22Rv1 (cell line): Measurements from ENCODE around the gene C8B.

Experiments
- H3K27ac ChIP-seq: fragments of 450-650 bp; 2 replicates; pipeline ENCODE4 v1.5.1; 2017
- ZFX ChIP-seq: fragments of 450-650 bp; IDR thresholded peaks from 2 replicates; pipeline ENCODE4 v1.6.1; 2017; ENCODE audit warnings: antibody characterized with exemption, borderline replicate concordance
- TF ChIP-seq, protein P1 (sequence below): fragments of 450-650 bp; IDR thresholded peaks from 2 replicates; pipeline ENCODE4 v1.5.1; 2017; ENCODE audit warnings: mild to moderate bottlenecking

C8B gene

GRCh38 chr1:56964349-56965017 lies 1.3 kb downstream of the C8B start:
- no peak overlapping the region for H3K27ac ChIP-seq
- TF ChIP-seq, protein P1, sequence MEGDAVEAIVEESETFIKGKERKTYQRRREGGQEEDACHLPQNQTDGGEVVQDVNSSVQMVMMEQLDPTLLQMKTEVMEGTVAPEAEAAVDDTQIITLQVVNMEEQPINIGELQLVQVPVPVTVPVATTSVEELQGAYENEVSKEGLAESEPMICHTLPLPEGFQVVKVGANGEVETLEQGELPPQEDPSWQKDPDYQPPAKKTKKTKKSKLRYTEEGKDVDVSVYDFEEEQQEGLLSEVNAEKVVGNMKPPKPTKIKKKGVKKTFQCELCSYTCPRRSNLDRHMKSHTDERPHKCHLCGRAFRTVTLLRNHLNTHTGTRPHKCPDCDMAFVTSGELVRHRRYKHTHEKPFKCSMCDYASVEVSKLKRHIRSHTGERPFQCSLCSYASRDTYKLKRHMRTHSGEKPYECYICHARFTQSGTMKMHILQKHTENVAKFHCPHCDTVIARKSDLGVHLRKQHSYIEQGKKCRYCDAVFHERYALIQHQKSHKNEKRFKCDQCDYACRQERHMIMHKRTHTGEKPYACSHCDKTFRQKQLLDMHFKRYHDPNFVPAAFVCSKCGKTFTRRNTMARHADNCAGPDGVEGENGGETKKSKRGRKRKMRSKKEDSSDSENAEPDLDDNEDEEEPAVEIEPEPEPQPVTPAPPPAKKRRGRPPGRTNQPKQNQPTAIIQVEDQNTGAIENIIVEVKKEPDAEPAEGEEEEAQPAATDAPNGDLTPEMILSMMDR = no peak
- TF ChIP-seq ZFX = no peak

GRCh38 chr1:56963667-56964066 lies 2.1 kb downstream of the C8B start:
- no peak overlapping the region for H3K27ac ChIP-seq
- TF ChIP-seq ZFX = no peak
- TF ChIP-seq, protein P1 = no peak

GRCh38 chr1:56961426-56961825 lies 4.4 kb downstream of the C8B start:
- TF ChIP-seq ZFX = no peak
- TF ChIP-seq, protein P1 = no peak
- H3K27ac ChIP-seq = no peak overlapping the region

DNA sequence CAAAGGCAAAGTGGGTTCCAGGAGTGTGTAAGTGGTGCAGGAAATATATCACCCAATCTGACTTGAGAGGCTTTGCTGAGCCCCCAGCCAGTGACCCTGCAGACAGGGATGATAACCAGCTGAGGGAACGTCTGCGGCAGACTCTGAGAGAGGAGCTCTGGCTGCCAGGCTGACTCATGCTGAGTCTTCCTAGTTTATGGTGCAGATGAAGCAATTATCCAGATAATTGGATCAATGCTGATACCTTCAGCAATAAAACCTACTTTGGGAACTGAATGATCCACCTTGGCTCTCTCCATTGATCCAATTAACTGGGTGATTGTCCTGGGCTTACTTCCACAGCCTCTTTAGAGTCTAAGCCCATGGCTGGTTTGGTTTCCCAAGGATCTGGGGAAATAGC lies 7.3 kb downstream of the C8B start:
- no peak overlapping the region for H3K27ac ChIP-seq
- TF ChIP-seq, protein P1 = no peak
- no peak for TF ChIP-seq ZFX

DNA sequence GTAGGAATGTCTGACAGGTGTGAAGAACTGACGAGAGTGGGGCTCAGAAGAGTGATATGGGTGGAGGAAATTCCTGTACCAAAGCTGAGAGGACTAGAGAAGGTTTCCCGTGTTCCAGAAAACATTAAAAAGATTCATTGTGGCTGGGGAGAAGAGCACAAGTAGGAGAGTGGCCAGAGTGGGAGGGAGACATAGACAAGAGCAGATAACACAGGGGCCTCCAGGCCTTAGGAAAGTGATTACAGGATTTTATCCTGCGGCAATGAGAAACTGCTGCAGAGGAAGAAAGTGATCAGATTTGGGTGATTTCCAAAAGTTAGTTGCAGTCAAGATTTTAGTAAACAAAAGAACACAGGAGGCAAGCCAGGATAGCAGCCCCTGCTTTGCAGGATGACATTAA lies 7.9 kb downstream of the C8B start:
- TF ChIP-seq ZFX = no peak
- TF ChIP-seq, protein P1 = no peak
- H3K27ac ChIP-seq = no peak overlapping the region

- H3K27ac ChIP-seq = no peak overlapping the region
- TF ChIP-seq, protein P1 = no peak
- TF ChIP-seq ZFX = no peak
Measured at GRCh38 chr1:56954664-56955063, 11.2 kb downstream of the C8B start.

- no peak overlapping the region for H3K27ac ChIP-seq
- TF ChIP-seq, protein P1 = no peak
- TF ChIP-seq ZFX = no peak
Measured at GRCh38 chr1:56953386-56953785, 12.4 kb downstream of the C8B start.
